HG03139 (cell line): ENCODE data around the gene NDUFA9.

Experiments
- ATAC-seq: cut with Tn5 transposase; IDR thresholded peaks from one replicate; pipeline ENCODE4 v1.9.1; 2021; ENCODE audit not compliant: unreplicated experiment

Gene NDUFA9

GRCh38 chr12:4648501-4649357 lies at the start of gene NDUFA9, which contains the start of gene AKAP3:
Gene NDUFA9 (plus strand): TSS chr12:4649114. CDS start chr12:4649127, 13 bp downstream.
Gene AKAP3 (minus strand): TSS chr12:4649051. CDS start chr12:4638196, 10,855 bp downstream.
- ATAC-seq, result peak; percentile 69

GRCh38 chr12:4603421-4603820 lies 45.5 kb upstream of the NDUFA9 start:
- ATAC-seq, result no peak

GRCh38 chr12:4603946-4604345 lies 45.0 kb upstream of the NDUFA9 start:
- no peak for ATAC-seq

- peak; percentile 92 for ATAC-seq
These were observed 44.2 kb upstream of the NDUFA9 start for GRCh38 chr12:4604684-4605193.

GRCh38 chr12:4607056-4607455 lies 41.9 kb upstream of the NDUFA9 start:
- no peak for ATAC-seq

- no peak for ATAC-seq
These were observed 39.8 kb upstream of the NDUFA9 start for GRCh38 chr12:4609071-4609470.

GRCh38 chr12:4610481-4610880 lies 38.4 kb upstream of the NDUFA9 start:
- no peak for ATAC-seq

- no peak for ATAC-seq
These were observed 33.2 kb upstream of the NDUFA9 start for GRCh38 chr12:4615667-4616066.

- no peak for ATAC-seq
These were observed 27.4 kb upstream of the NDUFA9 start for GRCh38 chr12:4621511-4621910.

GRCh38 chr12:4626543-4626942 lies 22.4 kb upstream of the NDUFA9 start:
- ATAC-seq, result no peak

- ATAC-seq, result no peak
These were observed 20.5 kb upstream of the NDUFA9 start for GRCh38 chr12:4628406-4628805.

GRCh38 chr12:4630262-4630661 lies 18.7 kb upstream of the NDUFA9 start:
- no peak for ATAC-seq

- no peak for ATAC-seq
These were observed 5.2 kb upstream of the NDUFA9 start for GRCh38 chr12:4643747-4644146.

GRCh38 chr12:4645023-4645422 lies 3.9 kb upstream of the NDUFA9 start:
- ATAC-seq, result no peak

GRCh38 chr12:4648104-4648500 lies 812 bp upstream of the NDUFA9 start:
- ATAC-seq, result no peak

GRCh38 chr12:4649358-4649661 lies 396 bp downstream of the NDUFA9 start:
- no peak for ATAC-seq

GRCh38 chr12:4653257-4653656 lies 4.3 kb downstream of the NDUFA9 start:
- ATAC-seq, result no peak

- ATAC-seq, result no peak
These were observed 4.8 kb downstream of the NDUFA9 start for GRCh38 chr12:4653691-4654090.

- no peak for ATAC-seq
These were observed 15.1 kb downstream of the NDUFA9 start for GRCh38 chr12:4663971-4664505.

- ATAC-seq, result no peak
These were observed 16.3 kb downstream of the NDUFA9 start for GRCh38 chr12:4665236-4665635.

- no peak for ATAC-seq
These were observed 30.8 kb downstream of the NDUFA9 start for GRCh38 chr12:4679711-4680110.

GRCh38 chr12:4681732-4682131 lies 32.8 kb downstream of the NDUFA9 start:
- no peak for ATAC-seq
